IMR-90 (cell line): ENCODE measurements around the gene PZP. TPM values are rescaled to one million over a fixed set of nuclear protein-coding genes. Genes with fewer than 3 reads are reported as not detected.
"Not testable (repeated sequence)": the region's sequence is repeated elsewhere in the genome, so short reads cannot be mapped to it uniquely, and the experiment has no call there.

Source experiments
- ATAC-seq: fragments of 200-7000 bp; cut with Tn5 transposase; 2 replicates; pipeline ENCODE4 v1.9.1; 2020; ENCODE audit warnings: low read depth, mild to moderate bottlenecking, moderate library complexity
- BruUV-seq: library from RNA; stranded (reverse); fragments of 400-500 nt; replicated peaks from 2 replicates; lab custom pipeline; 2021; lab: Mats Ljungman, UMichigan
- CTCF ChIA-PET: fragments of 300-600 bp; formaldehyde crosslinking; extraction: SDS; loops from one replicate; lab custom pipeline; 2021; ENCODE audit warnings: antibody characterized with exemption; lab: Yijun Ruan, JAX
- POLR2A ChIA-PET: fragments of 300-600 bp; sonication (Branson Sonifier 250); formaldehyde crosslinking; loops from one replicate; lab custom pipeline; 2022; ENCODE audit warnings: antibody characterized with exemption; ENCODE audit not compliant: unreplicated experiment; lab: Charles Lee
- DNase-seq: peaks from one replicate; pipeline ENCODE4 v3.0.0; 2013
- H2AFZ ChIP-seq: replicated peaks from 2 replicates; pipeline ENCODE3; 2013; ENCODE audit warnings: low read length, mild to moderate bottlenecking; ENCODE audit not compliant: poor library complexity
- H2AK5ac ChIP-seq: 2 replicates; pipeline ENCODE4 v1.6.1; 2013; ENCODE audit warnings: low read depth, low read length, inconsistent platforms
- H2AK9ac ChIP-seq: replicated peaks from 2 replicates; pipeline ENCODE3; 2013; ENCODE audit warnings: mild to moderate bottlenecking, low read depth, low read length, moderate library complexity; ENCODE audit not compliant: poor library complexity
- H2BK120ac ChIP-seq: 2 replicates; pipeline ENCODE4 v1.6.1; 2013; ENCODE audit warnings: low read depth, low read length, inconsistent platforms
- H2BK15ac ChIP-seq: 3 replicates; pipeline ENCODE4 v1.6.1; 2013; ENCODE audit warnings: low read depth, low read length, inconsistent platforms
- H2BK20ac ChIP-seq: 2 replicates; pipeline ENCODE4 v1.6.1; 2013; ENCODE audit warnings: low read depth, mild to moderate bottlenecking, inconsistent platforms, low read length, moderate library complexity
- H2BK5ac ChIP-seq: 2 replicates; pipeline ENCODE4 v1.6.1; 2013; ENCODE audit warnings: mild to moderate bottlenecking, low read depth, low read length, inconsistent platforms; ENCODE audit not compliant: poor library complexity, severe bottlenecking
- H3K14ac ChIP-seq: replicated peaks from 2 replicates; pipeline ENCODE4 v1.6.1; 2013; ENCODE audit warnings: low read depth, low read length, inconsistent platforms
- H3K18ac ChIP-seq: 2 replicates; pipeline ENCODE4 v1.6.1; 2013; ENCODE audit warnings: low read depth, low read length, control low read depth
- H3K23ac ChIP-seq: 2 replicates; pipeline ENCODE4 v1.6.1; 2013; ENCODE audit warnings: low read depth, low read length, inconsistent platforms
- H3K27ac ChIP-seq: 2 replicates; pipeline ENCODE4 v1.5.1; 2013; ENCODE audit warnings: mild to moderate bottlenecking, control low read depth, low read length; ENCODE audit not compliant: insufficient read depth
- H3K27me3 ChIP-seq: 2 replicates; pipeline ENCODE4 v1.6.1; 2013; ENCODE audit warnings: low read length; ENCODE audit not compliant: control insufficient read depth, insufficient read depth
- H3K36me3 ChIP-seq: 2 replicates; pipeline ENCODE4 v1.6.1; 2013; ENCODE audit warnings: low read length, mixed read lengths; ENCODE audit not compliant: control insufficient read depth, insufficient read depth
- H3K4ac ChIP-seq: 2 replicates; pipeline ENCODE4 v1.6.1; 2013; ENCODE audit warnings: low read depth, low read length, inconsistent platforms
- H3K4me1 ChIP-seq: 2 replicates; pipeline ENCODE4 v1.6.1; 2013; ENCODE audit warnings: low read length, mixed read lengths; ENCODE audit not compliant: control insufficient read depth, insufficient read depth
- H3K4me2 ChIP-seq: 2 replicates; pipeline ENCODE4 v1.6.1; 2013; ENCODE audit warnings: low read depth, mild to moderate bottlenecking, control low read depth, low read length, moderate library complexity
- H3K4me3 ChIP-seq: 2 replicates; pipeline ENCODE4 v1.5.1; 2013; ENCODE audit warnings: low read depth, mild to moderate bottlenecking, control low read depth, low read length, moderate library complexity; ENCODE audit not compliant: insufficient read depth
- H3K56ac ChIP-seq: 2 replicates; pipeline ENCODE4 v1.6.1; 2013; ENCODE audit warnings: low read length, inconsistent platforms; ENCODE audit not compliant: insufficient read depth; ENCODE audit errors: extremely low read depth
- H3K79me1 ChIP-seq, 2 experiments: 2 replicates each; pipeline ENCODE4 v1.6.1; 2013; ENCODE audit warnings: low read length in 2 of 2, inconsistent platforms in 1 of 2, low read depth in 1 of 2
- H3K9ac ChIP-seq: 2 replicates; pipeline ENCODE4 v1.6.1; 2013; ENCODE audit warnings: low read depth, low read length, control low read depth
- H3K9me1 ChIP-seq: 2 replicates; pipeline ENCODE4 v1.6.1; 2013; ENCODE audit warnings: low read length, inconsistent platforms; ENCODE audit not compliant: insufficient read depth
- H3K9me3 ChIP-seq: 2 replicates; pipeline ENCODE4 v1.6.1; 2013; ENCODE audit warnings: low read length; ENCODE audit not compliant: control insufficient read depth, insufficient read depth
- H4K20me1 ChIP-seq: 2 replicates; pipeline ENCODE4 v1.6.1; 2013; ENCODE audit warnings: low read length, inconsistent platforms; ENCODE audit not compliant: insufficient read depth
- H4K5ac ChIP-seq: 2 replicates; pipeline ENCODE4 v1.6.1; 2013; ENCODE audit warnings: mild to moderate bottlenecking, low read depth, low read length, control low read depth
- H4K8ac ChIP-seq, 2 experiments: 2 replicates each; pipeline ENCODE4 v1.6.1; 2013; ENCODE audit warnings: low read depth in 2 of 2, low read length in 2 of 2, control low read depth in 1 of 2, inconsistent platforms in 1 of 2
- H4K91ac ChIP-seq: 2 replicates; pipeline ENCODE4 v1.6.1; 2013; ENCODE audit warnings: low read depth, low read length, inconsistent platforms; ENCODE audit not compliant: insufficient read depth
- ELK1 ChIP-seq: fragments of 150-350 bp; IDR thresholded peaks from 2 replicates; pipeline ENCODE4 v1.6.1; 2016; ENCODE audit warnings: low read depth, mild to moderate bottlenecking, low read length, moderate library complexity, borderline replicate concordance
- MXI1 ChIP-seq: IDR thresholded peaks from 2 replicates; pipeline ENCODE4 v1.6.1; 2012; ENCODE audit warnings: low read depth, mild to moderate bottlenecking, low read length, moderate library complexity, borderline replicate concordance
- NFE2L2 ChIP-seq: fragments of 150-350 bp; IDR thresholded peaks from 2 replicates; pipeline ENCODE4 v1.6.1; 2016; ENCODE audit warnings: low read depth, mild to moderate bottlenecking, low read length
- POLR2A ChIP-seq: IDR thresholded peaks from 2 replicates; pipeline ENCODE4 v1.6.1; 2012; ENCODE audit warnings: mild to moderate bottlenecking, low read depth, low read length
- RCOR1 ChIP-seq: IDR thresholded peaks from 2 replicates; pipeline ENCODE4 v1.6.1; 2012; ENCODE audit warnings: mild to moderate bottlenecking, low read length, improper control_type of control experiment; ENCODE audit not compliant: insufficient replicate concordance
- RFX5 ChIP-seq: IDR thresholded peaks from 2 replicates; pipeline ENCODE4 v1.8.0; 2012; ENCODE audit warnings: low read depth, mild to moderate bottlenecking, low read length, moderate library complexity
- SMC3 ChIP-seq: fragments of 150-350 bp; IDR thresholded peaks from 2 replicates; pipeline ENCODE4 v1.6.1; 2016; ENCODE audit warnings: low read depth, mild to moderate bottlenecking, antibody characterized with exemption, low read length, moderate library complexity
- USF2 ChIP-seq: fragments of 150-350 bp; IDR thresholded peaks from 2 replicates; pipeline ENCODE4 v1.6.1; 2017; ENCODE audit warnings: mild to moderate bottlenecking, antibody characterized with exemption, low read length, low read depth
- WGBS, 2 experiments: methylation state at CpG; one replicate each; pipeline versions ENCODE4 v1.1.5 to v1.1.7; 2013; ENCODE audit warnings: missing lambda C conversion rate in 2 of 2; ENCODE audit not compliant: insufficient read length in 1 of 2; ENCODE audit errors: extremely low coverage in 2 of 2; 5-methylcytosine and 5-hydroxymethylcytosine counted together
- dilution Hi-C: fragments of 300-500 bp; cut with HindIII; formaldehyde crosslinking; loops from one replicate; pipeline ENCODE4 v1.14.3; 2018; ENCODE audit warnings: low sequenced_read_pairs; ENCODE audit not compliant: unreplicated experiment
- in situ Hi-C: fragments of 300-500 bp; cut with MboI; formaldehyde crosslinking; loops from 3 replicates; pipeline ENCODE4 v1.14.3; 2019; ENCODE audit warnings: low sequenced_read_pairs, inconsistent platforms, mixed read lengths
- intact Hi-C: fragments of 100-400 bp; cut with micrococcal nuclease; formaldehyde crosslinking; loops from 2 replicates; pipeline ENCODE4 v1.10.0; 2022
- polyA plus RNA-seq, 3 experiments: library from polyadenylated mRNA; depleted of rRNA; stranded (reverse); fragments of >200 nt; gene quantifications; 2 replicates each; pipeline ENCODE4 v1.2.3, GENCODE V29; 2012; ENCODE audit warnings: low replicate concordance in 1 of 3
- total RNA-seq: library from RNA; depleted of rRNA; stranded (reverse); fragments of >200 nt; gene quantifications from 2 replicates; pipeline ENCODE4 v1.2.3, GENCODE V29; 2012

PZP gene
- total and polyA plus RNA-seq, 2 of the 4 experiments (the other 2 are of a cell fraction) = not detected

- Histone ChIP-seq H2BK20ac (no peak overlapping the region), H3K18ac (no peak overlapping the region), H3K9ac (no peak overlapping the region), H3K27me3 (no peaks in the 10 kb centered on the region), H2AK9ac (no peak overlapping the region), H3K9me3 (no peaks in the 10 kb centered on the region), H2BK120ac (no peak overlapping the region), H3K14ac (no peak overlapping the region), H3K4ac (no peak overlapping the region), H4K5ac (no peak overlapping the region), H2AFZ (no peak overlapping the region), H3K27ac (no peak overlapping the region), H3K56ac (no peak overlapping the region), H4K20me1 (no peaks in the 10 kb centered on the region), H3K36me3 (no peaks in the 10 kb centered on the region), H3K4me3 (no peak overlapping the region), H2BK15ac (no peak overlapping the region), H4K91ac (no peak overlapping the region), H3K79me1 (no peaks in the 10 kb centered on the region), H3K4me2 (no peak overlapping the region), H3K4me1 (no peaks in the 10 kb centered on the region), H2BK5ac (no peak overlapping the region), H3K23ac (no peak overlapping the region), H3K9me1 (no peaks in the 10 kb centered on the region), H2AK5ac (no peak overlapping the region), H4K8ac (no peak overlapping the region)
- ChIA-PET POLR2A (no interaction called here), CTCF (no interaction called here)
- intact Hi-C loops (no loop called here), dilution Hi-C loops (no loop called here), in situ Hi-C loops (no loop called here)
- ATAC-seq (no peak), DNase-seq (no peak)
- no CpG with 5 or more reads among the region's 1 CpG for WGBS, 2 experiments
- no peak for TF ChIP-seq USF2
- TF ChIP-seq RFX5 = no peak
- TF ChIP-seq ELK1 = no peak
- no peak for TF ChIP-seq MXI1
- TF ChIP-seq POLR2A = no peak
- TF ChIP-seq NFE2L2 = no peak
- no peak for TF ChIP-seq SMC3
- no peak for TF ChIP-seq RCOR1
- no TSS peak for BruUV-seq
These were observed 13.3 kb upstream of the PZP start for GRCh38 chr12:9221483-9221882.

GRCh38 chr12:9221011-9221410 lies 12.8 kb upstream of the PZP start:
- H2AK5ac ChIP-seq, H3K9me3 ChIP-seq, DNase-seq, ATAC-seq, H2BK5ac ChIP-seq, H3K79me1 ChIP-seq, H4K91ac ChIP-seq, H2BK20ac ChIP-seq, POLR2A ChIA-PET, H2BK15ac ChIP-seq, H3K4me2 ChIP-seq, H3K27ac ChIP-seq, dilution Hi-C loops, H3K36me3 ChIP-seq, H3K9me1 ChIP-seq, H3K4ac ChIP-seq, H2AFZ ChIP-seq, H3K23ac ChIP-seq, H3K27me3 ChIP-seq, H3K14ac ChIP-seq, CTCF ChIA-PET, H3K9ac ChIP-seq, BruUV-seq, H3K18ac ChIP-seq, H4K20me1 ChIP-seq, in situ Hi-C loops, H3K4me3 ChIP-seq, H4K5ac ChIP-seq, H2AK9ac ChIP-seq, intact Hi-C loops, H2BK120ac ChIP-seq, H3K56ac ChIP-seq, H4K8ac ChIP-seq, H3K4me1 ChIP-seq: not testable (repeated sequence)
- 100% methylated on average over 2 of the region's 9 CpGs; no CpG with 5 or more reads in 1 of the 2 experiments for WGBS, 2 experiments
